ENCODE measurements around the gene SPDYE17. TPM values are rescaled to one million over a fixed set of nuclear protein-coding genes. Genes with fewer than 3 reads are reported as not detected.
"Not testable (repeated sequence)": the region's sequence is repeated elsewhere in the genome, so short reads cannot be mapped to it uniquely, and the experiment has no call there.

Gene SPDYE17
- not detected in 2 replicates for total RNA-seq

DNA sequence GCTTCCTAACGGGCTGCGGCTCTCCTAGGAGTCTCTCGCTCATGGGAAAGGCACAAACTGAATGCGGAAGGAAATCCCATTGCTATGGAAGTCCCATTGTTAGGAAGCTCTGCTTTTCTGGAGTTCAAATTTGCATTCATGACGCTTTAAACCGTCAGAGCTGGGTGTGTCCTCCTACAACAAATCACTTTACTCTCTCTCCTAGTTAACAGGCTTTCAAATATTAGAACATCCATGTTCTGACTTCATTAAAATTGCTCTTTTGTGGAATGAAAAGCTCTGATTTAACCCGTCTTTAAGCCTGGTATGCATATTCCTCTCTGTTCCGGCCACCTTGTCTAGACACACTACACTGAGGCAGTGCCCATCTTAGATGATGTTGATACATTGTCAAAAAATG is at the start of gene SPDYE17:
SPDYE17 (minus strand) TSS at position 101 of the 400 bp plus-strand sequence. CDS start 1,791 bp downstream, outside the sequence.
- H3K27me3 Mint-ChIP-seq (ENCODE audit: insufficient read depth); H3K36me3 Mint-ChIP-seq (ENCODE audit: low read depth); H3K9me3 Mint-ChIP-seq; intact Hi-C loops (cut with micrococcal nuclease); DNase-seq (ENCODE audit: low spot score); H3K4me1 Mint-ChIP-seq (ENCODE audit: low read depth); H3K27ac Mint-ChIP-seq; H3K4me3 Mint-ChIP-seq: not testable (repeated sequence)

DNA sequence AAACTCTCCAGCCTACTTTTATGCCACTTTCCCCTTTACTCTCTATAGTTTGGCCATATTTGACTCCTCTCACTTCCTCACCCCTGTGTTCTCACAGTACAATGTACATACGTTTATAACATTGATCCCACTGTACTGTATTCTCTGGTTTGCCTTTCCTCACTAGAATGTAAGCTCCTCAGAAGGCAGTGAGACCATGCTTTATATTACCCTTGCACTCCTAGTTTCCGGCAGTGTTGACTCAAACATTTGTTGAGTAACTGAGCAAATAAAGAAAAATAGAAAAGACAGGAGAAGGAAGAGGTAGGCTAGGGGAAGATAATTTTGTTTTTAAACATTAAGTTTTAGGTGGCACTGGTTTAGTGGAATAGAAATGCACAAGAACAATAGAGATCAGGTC is 48.1 kb upstream of the SPDYE17 start:
- H3K4me1 Mint-ChIP-seq (ENCODE audit: low read depth); H3K9me3 Mint-ChIP-seq; H3K27me3 Mint-ChIP-seq (ENCODE audit: insufficient read depth); intact Hi-C loops (cut with micrococcal nuclease); DNase-seq (ENCODE audit: low spot score); H3K4me3 Mint-ChIP-seq; H3K36me3 Mint-ChIP-seq (ENCODE audit: low read depth); H3K27ac Mint-ChIP-seq: not testable (repeated sequence)

GRCh38 chr7:77079624-77080023 is 47.5 kb upstream of the SPDYE17 start:
- intact Hi-C loops (cut with micrococcal nuclease); H3K36me3 Mint-ChIP-seq (ENCODE audit: low read depth); H3K4me1 Mint-ChIP-seq (ENCODE audit: low read depth); H3K4me3 Mint-ChIP-seq; H3K9me3 Mint-ChIP-seq; H3K27ac Mint-ChIP-seq; DNase-seq (ENCODE audit: low spot score); H3K27me3 Mint-ChIP-seq (ENCODE audit: insufficient read depth): not testable (repeated sequence)

DNA sequence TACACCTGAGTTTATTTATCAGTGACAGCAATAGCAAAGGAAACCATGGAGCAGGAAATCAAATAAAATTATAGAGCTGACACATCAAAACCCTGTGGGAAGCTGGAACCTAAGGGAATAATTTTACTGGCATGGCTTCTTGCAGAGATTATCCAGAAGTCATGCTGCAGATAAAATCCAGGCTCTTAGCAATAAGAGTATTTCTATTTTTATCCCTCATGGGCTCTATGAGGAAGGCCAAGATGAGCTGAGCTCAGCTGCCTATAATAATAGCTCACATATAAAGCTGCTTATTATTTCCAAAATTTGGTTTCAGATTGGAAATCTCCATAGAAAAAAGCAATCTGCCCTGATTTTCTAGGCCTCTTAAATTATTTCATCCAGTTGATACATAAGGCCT is 47.0 kb upstream of the SPDYE17 start:
- intact Hi-C loops (cut with micrococcal nuclease); H3K9me3 Mint-ChIP-seq; H3K4me3 Mint-ChIP-seq; H3K27me3 Mint-ChIP-seq (ENCODE audit: insufficient read depth); DNase-seq (ENCODE audit: low spot score); H3K4me1 Mint-ChIP-seq (ENCODE audit: low read depth); H3K27ac Mint-ChIP-seq: not testable (repeated sequence)
- H3K36me3 Mint-ChIP-seq (ENCODE audit: low read depth), result peaks cover 11% of the 10 kb centered on the region

DNA sequence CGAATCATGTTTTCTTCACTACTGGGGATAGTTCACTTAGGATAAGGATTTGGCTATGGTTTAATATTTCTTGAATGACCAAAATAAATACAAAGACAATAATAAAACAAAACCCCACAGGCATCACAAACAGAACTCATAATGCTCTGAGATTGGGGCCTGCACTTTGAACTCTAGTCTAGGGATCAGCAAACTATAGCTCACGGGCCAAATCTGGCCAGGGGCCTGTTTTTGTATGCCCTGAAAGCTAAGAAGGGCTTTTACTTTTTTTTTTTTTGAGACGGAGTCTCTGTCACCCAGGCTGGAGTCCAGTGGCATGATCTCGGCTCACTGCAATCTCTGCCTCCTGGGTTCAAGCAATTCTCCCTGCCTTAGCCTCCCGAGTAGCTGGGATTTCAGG is 44.9 kb upstream of the SPDYE17 start:
- H3K36me3 Mint-ChIP-seq (ENCODE audit: low read depth), result peaks cover 11% of the 10 kb centered on the region
- H3K27ac Mint-ChIP-seq; H3K4me3 Mint-ChIP-seq; H3K9me3 Mint-ChIP-seq; H3K4me1 Mint-ChIP-seq (ENCODE audit: low read depth); intact Hi-C loops (cut with micrococcal nuclease); DNase-seq (ENCODE audit: low spot score); H3K27me3 Mint-ChIP-seq (ENCODE audit: insufficient read depth): not testable (repeated sequence)

- H3K4me1 Mint-ChIP-seq (ENCODE audit: low read depth); H3K27ac Mint-ChIP-seq; H3K4me3 Mint-ChIP-seq; intact Hi-C loops (cut with micrococcal nuclease); DNase-seq (ENCODE audit: low spot score); H3K27me3 Mint-ChIP-seq (ENCODE audit: insufficient read depth): not testable (repeated sequence)
- H3K36me3 Mint-ChIP-seq (ENCODE audit: low read depth), result peaks cover 25% of the 10 kb centered on the region
- H3K9me3 Mint-ChIP-seq, result peaks cover 13% of the 10 kb centered on the region
Observed at GRCh38 chr7:77074786-77075396, 42.7 kb upstream of the SPDYE17 start.

DNA sequence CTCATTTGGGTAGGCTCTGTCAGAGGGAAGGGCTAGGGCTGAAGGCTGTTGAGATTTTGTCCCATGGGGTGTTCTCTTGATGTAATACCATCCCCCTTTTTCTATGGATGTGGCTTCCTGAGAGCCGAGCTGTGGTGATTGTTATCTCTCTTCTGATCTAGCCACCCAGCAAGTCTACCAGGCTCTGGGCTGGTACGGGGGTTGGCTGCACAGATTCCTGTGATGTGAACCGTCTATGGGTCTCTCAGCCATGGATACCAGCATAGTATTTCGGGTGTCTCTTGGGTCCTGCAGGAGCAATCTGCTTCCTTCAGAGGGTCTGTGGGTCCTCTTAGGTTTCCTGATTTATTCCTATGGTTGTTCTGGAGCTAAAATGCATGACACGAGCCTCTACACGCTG is 38.9 kb upstream of the SPDYE17 start:
- intact Hi-C loops (cut with micrococcal nuclease); DNase-seq (ENCODE audit: low spot score); H3K27me3 Mint-ChIP-seq (ENCODE audit: insufficient read depth); H3K27ac Mint-ChIP-seq; H3K4me3 Mint-ChIP-seq: not testable (repeated sequence)
- Mint-ChIP-seq H3K4me1 (ENCODE audit: low read depth) (peaks cover 25% of the 10 kb centered on the region), H3K9me3 (peaks cover 17% of the 10 kb centered on the region), H3K36me3 (ENCODE audit: low read depth) (peaks cover 26% of the 10 kb centered on the region)

DNA sequence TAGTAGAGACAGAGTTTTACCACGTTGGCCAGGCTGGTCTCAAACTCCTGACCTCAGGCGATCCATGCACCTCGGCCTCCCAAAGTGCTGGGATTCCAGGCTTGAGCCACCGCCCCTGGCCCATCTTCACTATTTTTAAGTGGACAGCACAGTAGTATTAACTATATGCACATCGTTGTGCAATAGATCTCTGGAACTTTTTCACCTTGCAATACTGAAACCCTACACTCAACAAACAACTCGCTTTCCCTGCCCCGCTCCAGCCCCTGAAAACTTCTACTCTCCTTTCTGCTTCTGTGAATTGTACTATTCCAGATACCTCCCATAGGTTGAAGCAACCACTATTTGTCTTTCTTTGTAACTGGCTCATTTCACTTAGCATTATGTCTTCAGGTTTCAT is 33.7 kb upstream of the SPDYE17 start:
- H3K27me3 Mint-ChIP-seq (ENCODE audit: insufficient read depth); H3K4me3 Mint-ChIP-seq; H3K9me3 Mint-ChIP-seq; intact Hi-C loops (cut with micrococcal nuclease); DNase-seq (ENCODE audit: low spot score): not testable (repeated sequence)
- H3K36me3 Mint-ChIP-seq (ENCODE audit: low read depth), result peaks cover 13% of the 10 kb centered on the region
- H3K4me1 Mint-ChIP-seq (ENCODE audit: low read depth), result peaks cover 25% of the 10 kb centered on the region
- peak overlapping the region; percentile 2 for H3K27ac Mint-ChIP-seq

- intact Hi-C loops (cut with micrococcal nuclease); H3K36me3 Mint-ChIP-seq (ENCODE audit: low read depth); DNase-seq (ENCODE audit: low spot score); H3K27me3 Mint-ChIP-seq (ENCODE audit: insufficient read depth); H3K4me3 Mint-ChIP-seq; H3K27ac Mint-ChIP-seq; H3K9me3 Mint-ChIP-seq: not testable (repeated sequence)
- peaks cover 20% of the 10 kb centered on the region for H3K4me1 Mint-ChIP-seq (ENCODE audit: low read depth)
Observed at GRCh38 chr7:77063732-77064131, 31.6 kb upstream of the SPDYE17 start.

DNA sequence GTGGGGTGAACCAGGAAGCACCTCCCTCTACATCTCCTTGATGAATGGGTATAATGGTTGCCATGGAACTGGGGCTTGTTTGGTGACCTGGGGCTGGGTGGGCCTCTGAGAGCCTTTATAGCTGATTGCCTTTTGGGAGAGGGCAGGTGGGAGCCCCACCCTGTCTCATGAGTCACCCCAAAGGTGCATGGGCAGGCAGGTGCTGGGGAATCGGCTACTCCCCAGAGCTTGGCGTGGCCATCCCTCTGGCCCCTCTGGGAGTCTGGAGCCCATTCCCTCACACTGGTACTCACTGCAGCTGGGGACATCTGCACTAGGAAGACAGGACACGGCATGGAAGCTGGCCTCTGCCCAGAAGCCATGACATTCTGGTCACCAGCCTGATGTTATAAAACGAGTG is 30.4 kb upstream of the SPDYE17 start, which contains the start of gene SPDYE18:
SPDYE18 (minus strand) TSS at position 2 of the 400 bp plus-strand sequence. CDS start 2,046 bp downstream, outside the sequence.
- H3K4me1 Mint-ChIP-seq (ENCODE audit: low read depth); H3K27ac Mint-ChIP-seq; DNase-seq (ENCODE audit: low spot score); intact Hi-C loops (cut with micrococcal nuclease); H3K9me3 Mint-ChIP-seq; H3K4me3 Mint-ChIP-seq; H3K36me3 Mint-ChIP-seq (ENCODE audit: low read depth); H3K27me3 Mint-ChIP-seq (ENCODE audit: insufficient read depth): not testable (repeated sequence)

- H3K27ac Mint-ChIP-seq; H3K27me3 Mint-ChIP-seq (ENCODE audit: insufficient read depth); H3K36me3 Mint-ChIP-seq (ENCODE audit: low read depth); DNase-seq (ENCODE audit: low spot score); H3K9me3 Mint-ChIP-seq; intact Hi-C loops (cut with micrococcal nuclease); H3K4me3 Mint-ChIP-seq; H3K4me1 Mint-ChIP-seq (ENCODE audit: low read depth): not testable (repeated sequence)
Observed at GRCh38 chr7:77026349-77026748, 5.8 kb downstream of the SPDYE17 start.

- H3K4me1 Mint-ChIP-seq (ENCODE audit: low read depth); H3K4me3 Mint-ChIP-seq; H3K36me3 Mint-ChIP-seq (ENCODE audit: low read depth); intact Hi-C loops (cut with micrococcal nuclease); H3K27ac Mint-ChIP-seq; DNase-seq (ENCODE audit: low spot score); H3K9me3 Mint-ChIP-seq; H3K27me3 Mint-ChIP-seq (ENCODE audit: insufficient read depth): not testable (repeated sequence)
Observed at GRCh38 chr7:77010074-77010680, 22.0 kb downstream of the SPDYE17 start.

DNA sequence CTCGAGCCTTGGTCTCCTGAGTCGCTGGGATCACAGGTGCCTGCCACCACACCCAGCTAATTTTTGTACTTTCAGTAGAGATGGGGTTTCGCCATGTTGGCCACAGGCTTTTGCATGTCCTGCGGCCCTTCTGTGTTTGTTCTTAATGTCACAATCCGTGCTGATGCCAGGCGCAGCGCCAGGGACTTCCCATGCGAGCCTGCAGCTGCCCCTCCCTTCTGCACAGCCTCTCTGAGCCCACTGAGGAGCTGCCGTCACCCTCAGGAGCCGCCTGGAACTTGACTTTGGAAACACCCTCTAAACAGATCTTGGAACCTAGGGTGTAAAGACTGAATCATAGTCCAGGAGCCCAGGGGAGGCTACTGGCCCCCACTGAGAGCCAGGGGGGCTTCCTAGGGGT is 24.2 kb downstream of the SPDYE17 start:
- H3K9me3 Mint-ChIP-seq; DNase-seq (ENCODE audit: low spot score); H3K4me1 Mint-ChIP-seq (ENCODE audit: low read depth); H3K27me3 Mint-ChIP-seq (ENCODE audit: insufficient read depth); intact Hi-C loops (cut with micrococcal nuclease); H3K27ac Mint-ChIP-seq; H3K36me3 Mint-ChIP-seq (ENCODE audit: low read depth); H3K4me3 Mint-ChIP-seq: not testable (repeated sequence)
